ENCODE data around the gene RPH3AL.

- TF ChIP-seq POLR2A (IDR thresholded peaks at IDR 0.05): no peak
- TF ChIP-seq CTCF (IDR thresholded peaks at IDR 0.05): no peak
Measured at GRCh38 chr17:282000-282911, 70.4 kb downstream of the RPH3AL start.

All from prostate gland (tissue), 2 donors.